ENCODE results near the gene SMAP2. TPM values are rescaled to one million over a fixed set of nuclear protein-coding genes. Genes with fewer than 3 reads are reported as not detected.

Gene SMAP2
- total and polyA plus RNA-seq, 11 donors: 8.9 to 44.4 (median 12.9) TPM

GRCh38 chr1:40353082-40353481, 20.4 kb upstream of the SMAP2 start:
- WGBS, 4 donors: 87 to 92% (median 90%) methylated on average over 3 of the region's 3 CpGs
- H3K36me3 ChIP-seq: no peaks in the 10 kb centered on the region
- TF ChIP-seq CTCF (IDR thresholded peaks at IDR 0.05) (no peak), POLR2A (IDR thresholded peaks at IDR 0.05) (no peak)
- peak overlapping the region in 1 of 12 donors; percentile 88 for H3K27ac ChIP-seq
- no peaks in the 10 kb centered on the region for H3K27me3 ChIP-seq
- peaks cover 0 to 11% (median 6%) of the 10 kb centered on the region in 12 donors for H3K9me3 ChIP-seq
- peaks cover 0 to 47% (median 0%) of the 10 kb centered on the region in 12 donors for H3K4me1 ChIP-seq
- no peak overlapping the region for H3K4me3 ChIP-seq
- no peak for DNase-seq
- no peak for ATAC-seq
- intact Hi-C loops (cut with DNase I): no loop called here

GRCh38 chr1:40357625-40358024, 15.9 kb upstream of the SMAP2 start:
- Histone ChIP-seq H3K27me3 (no peaks in the 10 kb centered on the region), H3K9me3 (peaks cover 0 to 24% (median 6%) of the 10 kb centered on the region in 12 donors), H3K36me3 (no peaks in the 10 kb centered on the region), H3K4me1 (peaks cover 0 to 42% (median 0%) of the 10 kb centered on the region in 12 donors), H3K27ac (no peak overlapping the region), H3K4me3 (no peak overlapping the region)
- ATAC-seq: no peak
- TF ChIP-seq CTCF (IDR thresholded peaks at IDR 0.05) (no peak), POLR2A (IDR thresholded peaks at IDR 0.05) (no peak)
- intact Hi-C loops (cut with DNase I): no loop called here
- no peak for DNase-seq

GRCh38 chr1:40360631-40361030, 12.9 kb upstream of the SMAP2 start:
- Histone ChIP-seq H3K27ac (no peak overlapping the region), H3K36me3 (peaks cover 0 to 5% (median 0%) of the 10 kb centered on the region in 9 donors), H3K9me3 (peaks cover 0 to 24% (median 6%) of the 10 kb centered on the region in 12 donors), H3K4me1 (peaks cover 0 to 34% (median 0%) of the 10 kb centered on the region in 12 donors), H3K4me3 (no peak overlapping the region), H3K27me3 (peaks cover 0 to 6% (median 0%) of the 10 kb centered on the region in 9 donors)
- TF ChIP-seq CTCF (IDR thresholded peaks at IDR 0.05) (no peak), POLR2A (IDR thresholded peaks at IDR 0.05) (no peak)
- ATAC-seq (no peak), DNase-seq (no peak)
- intact Hi-C loops (cut with DNase I): no loop called here

GRCh38 chr1:40361201-40361600, 12.3 kb upstream of the SMAP2 start:
- ATAC-seq (no peak), DNase-seq (no peak)
- Histone ChIP-seq H3K27ac (no peak overlapping the region), H3K36me3 (peaks cover 0 to 5% (median 0%) of the 10 kb centered on the region in 9 donors), H3K4me1 (peaks cover 0 to 30% (median 0%) of the 10 kb centered on the region in 12 donors), H3K4me3 (no peak overlapping the region), H3K27me3 (peaks cover 0 to 6% (median 0%) of the 10 kb centered on the region in 9 donors), H3K9me3 (peaks cover 0 to 24% (median 6%) of the 10 kb centered on the region in 12 donors)
- WGBS, 4 donors: 89 to 100% (median 91%) methylated on average over 1 of the region's 1 CpG
- TF ChIP-seq CTCF (IDR thresholded peaks at IDR 0.05) (no peak), POLR2A (IDR thresholded peaks at IDR 0.05) (no peak)
- intact Hi-C loops (cut with DNase I): no loop called here

All from heart left ventricle (tissue), 16 donors.